ENCODE results near the gene NDUFC1. TPM values are rescaled to one million over a fixed set of nuclear protein-coding genes. Genes with fewer than 3 reads are reported as not detected.

The NDUFC1 gene
- total and polyA plus RNA-seq, 2 donors (not counting 1 experiment from before 2014, with no cell fraction given): 16.9 to 19.1 TPM

- no peak overlapping the region for H3K4me3 Mint-ChIP-seq
- Histone ChIP-seq H3K36me3 (replicated peaks in 1 of 2; ENCODE audit: control extremely low read depth in 1 of 2, control insufficient read depth in 1 of 2, extremely low read depth in 1 of 2, insufficient read depth in 2 of 2, low read length in 1 of 2) (no peaks in the 10 kb centered on the region), H3K4me3 (ENCODE audit: control extremely low read depth in 1 of 5, extremely low read depth in 1 of 5, insufficient read depth in 1 of 5, low read depth in 2 of 5, low read length in 4 of 5) (no peak overlapping the region), H3K9ac (ENCODE audit: low read length) (no peak overlapping the region), H3K9me3 (ENCODE audit: control extremely low read depth in 1 of 3, control insufficient read depth in 2 of 3, insufficient read depth in 1 of 3, low read length in 2 of 3) (peaks cover 0 to 16% (median 3%) of the 10 kb centered on the region in 3 donors), H3K27me3 (replicated peaks in 1 of 4; ENCODE audit: control extremely low read depth in 1 of 4, control insufficient read depth in 3 of 4, insufficient read depth in 4 of 4, low read length in 3 of 4) (no peaks in the 10 kb centered on the region), H3K4me2 (replicated peaks; ENCODE audit: low read depth, low read length, poor library complexity, severe bottlenecking) (no peak overlapping the region), H3K79me2 (ENCODE audit: control insufficient read depth, insufficient read depth, low read length) (no peaks in the 10 kb centered on the region), H2AFZ (ENCODE audit: insufficient read depth, low read depth, low read length, poor library complexity, severe bottlenecking) (no peak overlapping the region), H4K20me1 (ENCODE audit: control insufficient read depth, insufficient read depth, low read length, poor library complexity, severe bottlenecking) (no peaks in the 10 kb centered on the region), H3K4me1 (ENCODE audit: control insufficient read depth in 2 of 2, insufficient read depth in 2 of 2, low read length in 2 of 2) (peaks cover 9 to 15% of the 10 kb centered on the region in 2 donors), H3K27ac (ENCODE audit: low read length in 2 of 2) (no peak overlapping the region)
- over 99% methylated on average over 12 of the region's 12 CpGs for whole genome bisulfite sequencing (ENCODE audit: insufficient coverage)
- no peak for TF ChIP-seq EZH2 (IDR thresholded peaks at IDR 0.05; ENCODE audit: borderline replicate concordance, insufficient read depth, low read depth, low read length, poor library complexity, severe bottlenecking)
- no peak for TF ChIP-seq CTCF (IDR thresholded peaks at IDR 0.05)
- no peaks in the 10 kb centered on the region for H3K9me3 Mint-ChIP-seq (ENCODE audit: insufficient read depth)
- CTCF ChIA-PET: no interaction called here
- no peak overlapping the region for H3K27ac Mint-ChIP-seq
- peaks cover 13% of the 10 kb centered on the region for H3K4me1 Mint-ChIP-seq
- POLR2A ChIA-PET: no interaction called here
- no peak for ATAC-seq (ENCODE audit: low read depth)
- intact Hi-C loops (cut with micrococcal nuclease): no loop called here
- DNase-seq: no peak
- H3K27me3 Mint-ChIP-seq: no peaks in the 10 kb centered on the region
These were observed 60.5 kb downstream of the NDUFC1 start for GRCh38 chr4:139241784-139242151.

GRCh38 chr4:139241086-139241783 is 61.0 kb downstream of the NDUFC1 start:
- H3K4me2 ChIP-seq (replicated peaks; ENCODE audit: low read depth, low read length, poor library complexity, severe bottlenecking): no peak overlapping the region

More at GRCh38 chr4:139241086-139241783, 61.0 kb downstream of the NDUFC1 start:
- ATAC-seq (ENCODE audit: low read depth) (no peak), DNase-seq (no peak)
- Mint-ChIP-seq H3K9me3 (ENCODE audit: insufficient read depth) (no peaks in the 10 kb centered on the region), H3K27me3 (no peaks in the 10 kb centered on the region), H3K27ac (no peak overlapping the region), H3K4me1 (peaks cover 13% of the 10 kb centered on the region), H3K4me3 (no peak overlapping the region)
- intact Hi-C loops (cut with micrococcal nuclease): no loop called here
- Histone ChIP-seq H3K79me2 (ENCODE audit: control insufficient read depth, insufficient read depth, low read length) (no peaks in the 10 kb centered on the region), H3K9me3 (ENCODE audit: control extremely low read depth in 1 of 3, control insufficient read depth in 2 of 3, insufficient read depth in 1 of 3, low read length in 2 of 3) (peaks cover 0 to 16% (median 3%) of the 10 kb centered on the region in 3 donors), H4K20me1 (ENCODE audit: control insufficient read depth, insufficient read depth, low read length, poor library complexity, severe bottlenecking) (no peaks in the 10 kb centered on the region), H3K4me1 (ENCODE audit: control insufficient read depth in 2 of 2, insufficient read depth in 2 of 2, low read length in 2 of 2) (peaks cover 9 to 15% of the 10 kb centered on the region in 2 donors), H3K36me3 (replicated peaks in 1 of 2; ENCODE audit: control extremely low read depth in 1 of 2, control insufficient read depth in 1 of 2, extremely low read depth in 1 of 2, insufficient read depth in 2 of 2, low read length in 1 of 2) (no peaks in the 10 kb centered on the region), H3K4me3 (ENCODE audit: control extremely low read depth in 1 of 5, extremely low read depth in 1 of 5, insufficient read depth in 1 of 5, low read depth in 2 of 5, low read length in 4 of 5) (no peak overlapping the region), H2AFZ (ENCODE audit: insufficient read depth, low read depth, low read length, poor library complexity, severe bottlenecking) (no peak overlapping the region), H3K27me3 (replicated peaks in 1 of 4; ENCODE audit: control extremely low read depth in 1 of 4, control insufficient read depth in 3 of 4, insufficient read depth in 4 of 4, low read length in 3 of 4) (no peaks in the 10 kb centered on the region), H3K27ac (ENCODE audit: low read length in 2 of 2) (no peak overlapping the region), H3K9ac (ENCODE audit: low read length) (no peak overlapping the region)
- ChIA-PET CTCF (no interaction called here), POLR2A (no interaction called here)
- TF ChIP-seq EZH2 (IDR thresholded peaks at IDR 0.05; ENCODE audit: borderline replicate concordance, insufficient read depth, low read depth, low read length, poor library complexity, severe bottlenecking): no peak
- TF ChIP-seq CTCF (IDR thresholded peaks at IDR 0.05): no peak
- WGBS (ENCODE audit: insufficient coverage): 92% methylated on average over 5 of the region's 11 CpGs
